Activated CD4-positive, alpha-beta T cell treated with anti-CD3 and anti-CD28 coated beads, Interleukin-2, amount 10 ng/mL, durations not matched to agents 7 days and 5 days (primary cell): ENCODE measurements around the gene STX10. TPM values are rescaled to one million over a fixed set of nuclear protein-coding genes. Genes with fewer than 3 reads are reported as not detected.
"Not testable (repeated sequence)": the region's sequence is repeated elsewhere in the genome, so short reads cannot be mapped to it uniquely, and the experiment has no call there.

Source experiments
- CTCF ChIA-PET: fragments of 350-600 bp; sonication (Branson Sonifier 250); formaldehyde crosslinking; loops from one replicate; lab custom pipeline; 2021; ENCODE audit warnings: antibody characterized with exemption; lab: Charles Lee
- POLR2A ChIA-PET: fragments of 350-600 bp; sonication (Branson Sonifier 250); formaldehyde crosslinking; loops from one replicate; lab custom pipeline; 2021; ENCODE audit warnings: antibody characterized with exemption; lab: Charles Lee
- DNase-seq: peaks from one replicate; pipeline ENCODE4 v3.0.0-alpha.2; 2020
- H3K27ac Mint-ChIP-seq: one replicate; pipeline ENCODE4 v1.8.0; 2021; ENCODE audit warnings: mild to moderate bottlenecking, moderate library complexity, mixed read lengths
- H3K27me3 Mint-ChIP-seq: one replicate; pipeline ENCODE4 v1.8.0; 2021; ENCODE audit warnings: mixed read lengths
- H3K36me3 Mint-ChIP-seq: one replicate; pipeline ENCODE4 v1.8.0; 2021; ENCODE audit warnings: low read depth, mixed read lengths
- H3K4me1 Mint-ChIP-seq: one replicate; pipeline ENCODE4 v1.8.0; 2021; ENCODE audit warnings: mixed read lengths
- H3K4me3 Mint-ChIP-seq: one replicate; pipeline ENCODE4 v1.8.0; 2021; ENCODE audit warnings: mild to moderate bottlenecking, moderate library complexity, mixed read lengths
- H3K9me3 Mint-ChIP-seq: one replicate; pipeline ENCODE4 v1.8.0; 2021; ENCODE audit warnings: mixed read lengths
- total RNA-seq, 2 experiments: library from RNA; stranded (reverse); gene quantifications; one replicate each; pipeline ENCODE4 v1.2.3, GENCODE V29; 2021

Gene STX10
- total RNA-seq, 2 experiments from 2014 or later, result 62.3 to 65.0 TPM

- Mint-ChIP-seq H3K36me3 (peaks cover 29% of the 10 kb centered on the region), H3K4me3 (peak overlapping the region; percentile 97), H3K27ac (peak overlapping the region; percentile 100), H3K27me3 (no peaks in the 10 kb centered on the region), H3K9me3 (no peaks in the 10 kb centered on the region), H3K4me1 (peaks cover 27% of the 10 kb centered on the region)
- DNase-seq, result peak; percentile 96
- ChIA-PET POLR2A (interaction anchor here (0.6 to 1.7 kb wide), 7 partner anchors 10 to 854 kb away, joined by 3 to 5 read pairs (median 3); partner anchors contain the start of gene RFX1), CTCF (interaction anchor here (0.6 to 2.0 kb wide), 10 partner anchors 10 to 686 kb away, joined by 3 to 11 read pairs (median 4); no protein-coding TSS in a partner anchor)
These were observed 1.6 kb upstream of the STX10 start for GRCh38 chr19:13151605-13152355.

- H3K27ac Mint-ChIP-seq, result peak overlapping the region; percentile 91
- POLR2A ChIA-PET, result no interaction called here
- H3K4me1 Mint-ChIP-seq, result peaks cover 20% of the 10 kb centered on the region
These were observed 893 bp upstream of the STX10 start for GRCh38 chr19:13150931-13151604.

GRCh38 chr19:13149628-13150186 is 468 bp downstream of the STX10 start:
- POLR2A ChIA-PET, result no interaction called here
- H3K9me3 Mint-ChIP-seq, result no peaks in the 10 kb centered on the region
- no peaks in the 10 kb centered on the region for H3K27me3 Mint-ChIP-seq
- H3K36me3 Mint-ChIP-seq, result peaks cover 20% of the 10 kb centered on the region
- peak overlapping the region; percentile 97 for H3K4me3 Mint-ChIP-seq
- H3K4me1 Mint-ChIP-seq, result peaks cover 19% of the 10 kb centered on the region
- CTCF ChIA-PET, result interaction anchor here (0.6 to 1.9 kb wide), 10 partner anchors 8 to 260 kb away, joined by 3 to 6 read pairs (median 4); partner anchors contain the start of gene NACC1
- peak; percentile 37 for DNase-seq
- peak overlapping the region; percentile 91 for H3K27ac Mint-ChIP-seq

More at GRCh38 chr19:13150931-13151604, 893 bp upstream of the STX10 start:
- Mint-ChIP-seq H3K36me3 (peaks cover 29% of the 10 kb centered on the region), H3K9me3 (no peaks in the 10 kb centered on the region), H3K4me3 (peak overlapping the region; percentile 97), H3K27me3 (no peaks in the 10 kb centered on the region)
- peak; percentile 35 for DNase-seq
- CTCF ChIA-PET, result interaction anchor here (1.0 to 1.9 kb wide), 4 partner anchors 13 to 186 kb away, joined by 3 to 6 read pairs (median 6); partner anchors contain the start of gene NACC1

GRCh38 chr19:13149173-13149627 is 975 bp downstream of the STX10 start:
- DNase-seq, POLR2A ChIA-PET, H3K9me3 Mint-ChIP-seq, H3K27me3 Mint-ChIP-seq: not testable (repeated sequence)
- H3K27ac Mint-ChIP-seq, result peak overlapping the region; percentile 16
- CTCF ChIA-PET, result interaction anchor here (0.9 to 1.9 kb wide), 7 partner anchors 13 to 45 kb away, joined by 3 to 6 read pairs (median 5); partner anchors contain the start of gene NACC1
- H3K36me3 Mint-ChIP-seq, result peaks cover 15% of the 10 kb centered on the region
- peaks cover 19% of the 10 kb centered on the region for H3K4me1 Mint-ChIP-seq
- peak overlapping the region; percentile 97 for H3K4me3 Mint-ChIP-seq

- POLR2A ChIA-PET, result no interaction called here
- DNase-seq, result no peak
- no peaks in the 10 kb centered on the region for H3K9me3 Mint-ChIP-seq
- no peak overlapping the region for H3K27ac Mint-ChIP-seq
- no peak overlapping the region for H3K4me3 Mint-ChIP-seq
- peaks cover 8% of the 10 kb centered on the region for H3K36me3 Mint-ChIP-seq
- CTCF ChIA-PET, result interaction anchor here (1.1 to 1.4 kb wide), 2 partner anchors 43 to 47 kb away, joined by 3 to 8 read pairs; no protein-coding TSS in a partner anchor
- no peaks in the 10 kb centered on the region for H3K27me3 Mint-ChIP-seq
- peaks cover 17% of the 10 kb centered on the region for H3K4me1 Mint-ChIP-seq
These were observed 3.2 kb downstream of the STX10 start for GRCh38 chr19:13146763-13147563.

GRCh38 chr19:13139633-13140311 is 10.4 kb downstream of the STX10 start:
- H3K27me3 Mint-ChIP-seq, result no peaks in the 10 kb centered on the region
- ChIA-PET POLR2A (no interaction called here), CTCF (no interaction called here)
- DNase-seq, result no peak
- H3K4me1 Mint-ChIP-seq, result peaks cover 2% of the 10 kb centered on the region
- H3K4me3 Mint-ChIP-seq, result no peak overlapping the region
- peak overlapping the region; percentile 3 for H3K27ac Mint-ChIP-seq
- peaks cover 22% of the 10 kb centered on the region for H3K36me3 Mint-ChIP-seq
- no peaks in the 10 kb centered on the region for H3K9me3 Mint-ChIP-seq

GRCh38 chr19:13138916-13139198 is 11.3 kb downstream of the STX10 start:
- Mint-ChIP-seq H3K27me3 (no peaks in the 10 kb centered on the region), H3K4me3 (no peak overlapping the region), H3K4me1 (peaks cover 2% of the 10 kb centered on the region), H3K27ac (no peak overlapping the region), H3K9me3 (no peaks in the 10 kb centered on the region), H3K36me3 (peaks cover 18% of the 10 kb centered on the region)
- ChIA-PET CTCF (no interaction called here), POLR2A (no interaction called here)
- no peak for DNase-seq

GRCh38 chr19:13138171-13138915 is 11.8 kb downstream of the STX10 start:
- Mint-ChIP-seq H3K9me3 (no peaks in the 10 kb centered on the region), H3K27ac (no peak overlapping the region), H3K4me3 (no peak overlapping the region), H3K27me3 (no peaks in the 10 kb centered on the region), H3K36me3 (peaks cover 16% of the 10 kb centered on the region), H3K4me1 (peaks cover 7% of the 10 kb centered on the region)
- CTCF ChIA-PET, result no interaction called here
- no peak for DNase-seq
- POLR2A ChIA-PET, result no interaction called here

- no peaks in the 10 kb centered on the region for H3K27me3 Mint-ChIP-seq
- POLR2A ChIA-PET, result no interaction called here
- no peak for DNase-seq
- CTCF ChIA-PET, result interaction anchor here (1.3 kb wide), 1 partner anchor 33 kb away, joined by 5 read pairs; no protein-coding TSS in a partner anchor
- H3K9me3 Mint-ChIP-seq, result no peaks in the 10 kb centered on the region
- H3K36me3 Mint-ChIP-seq, result peaks cover 22% of the 10 kb centered on the region
- H3K4me1 Mint-ChIP-seq, result peaks cover 17% of the 10 kb centered on the region
- H3K4me3 Mint-ChIP-seq, result no peak overlapping the region
- H3K27ac Mint-ChIP-seq, result no peak overlapping the region
These were observed 12.8 kb downstream of the STX10 start for GRCh38 chr19:13137290-13137794.

GRCh38 chr19:13135068-13136062 is 14.8 kb downstream of the STX10 start:
- DNase-seq, result no peak
- POLR2A ChIA-PET, result interaction anchor here (1.1 kb wide), 1 partner anchor 27 kb away, joined by 5 read pairs; no protein-coding TSS in a partner anchor
- no peak overlapping the region for H3K4me3 Mint-ChIP-seq
- peaks cover 23% of the 10 kb centered on the region for H3K36me3 Mint-ChIP-seq
- H3K4me1 Mint-ChIP-seq, result peaks cover 29% of the 10 kb centered on the region
- no peak overlapping the region for H3K27ac Mint-ChIP-seq
- no peaks in the 10 kb centered on the region for H3K27me3 Mint-ChIP-seq
- H3K9me3 Mint-ChIP-seq, result no peaks in the 10 kb centered on the region
- CTCF ChIA-PET, result interaction anchor here (0.6 kb wide), 1 partner anchor 1002 kb away, joined by 3 read pairs; no protein-coding TSS in a partner anchor
